Activated CD4-positive, alpha-beta T cell treated with anti-CD3 and anti-CD28 coated beads, Interleukin-2, amount 50 U/mL, for 1 hour (primary cell): ENCODE measurements around the gene DDI1.

Source experiments
- DNase-seq: peaks from one replicate; pipeline ENCODE4 v3.0.0-alpha.2; 2020

Gene DDI1

GRCh38 chr11:104036588-104036987 lies at the start of gene DDI1:
Gene DDI1 (plus strand): TSS chr11:104036640. CDS start chr11:104036823, 183 bp downstream.
- no peak for DNase-seq

DNA sequence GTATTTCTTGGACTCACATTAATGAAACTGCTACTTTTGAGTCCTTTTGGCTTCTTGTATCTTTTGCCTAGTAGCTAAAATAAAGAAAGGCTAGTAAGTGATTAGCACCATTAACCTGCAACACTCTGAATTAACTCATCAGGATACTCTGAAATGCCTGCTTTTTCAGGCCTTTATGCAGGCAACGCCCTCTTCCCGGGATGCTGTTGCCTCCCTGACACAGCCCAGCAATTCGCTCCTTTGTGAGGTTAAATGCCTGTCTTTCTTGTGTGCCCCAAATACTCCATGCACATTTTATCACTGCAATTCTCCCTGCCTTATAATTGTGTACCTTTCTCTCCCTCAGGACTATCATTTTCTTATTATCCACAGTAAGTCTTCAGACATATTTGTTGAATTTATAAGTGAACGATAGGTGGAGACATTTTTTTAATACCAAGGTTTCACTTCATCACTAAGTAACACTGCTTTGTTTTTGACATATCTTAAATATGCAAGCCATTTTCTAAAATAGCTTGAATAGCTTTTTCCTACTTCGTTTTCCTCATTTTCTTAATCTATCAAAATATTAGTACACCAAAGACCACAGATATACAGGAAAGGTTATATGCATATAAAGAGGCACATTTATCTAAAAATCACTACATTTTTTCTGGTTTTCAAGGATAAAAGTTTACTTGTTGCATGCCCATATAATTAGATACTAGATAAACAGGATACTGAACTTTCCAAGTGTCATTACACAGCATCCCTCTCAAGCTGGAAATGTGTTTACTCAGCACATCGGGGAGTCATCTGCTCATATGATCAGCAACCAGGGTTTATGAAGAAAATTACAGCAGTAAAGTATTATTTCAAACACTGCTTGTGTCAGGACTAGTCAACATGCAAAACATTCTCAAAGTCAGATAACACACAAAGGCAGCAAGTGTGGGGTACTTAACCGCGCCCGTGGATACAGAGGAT lies 48.5 kb upstream of the DDI1 start:
- DNase-seq, result no peak

DNA sequence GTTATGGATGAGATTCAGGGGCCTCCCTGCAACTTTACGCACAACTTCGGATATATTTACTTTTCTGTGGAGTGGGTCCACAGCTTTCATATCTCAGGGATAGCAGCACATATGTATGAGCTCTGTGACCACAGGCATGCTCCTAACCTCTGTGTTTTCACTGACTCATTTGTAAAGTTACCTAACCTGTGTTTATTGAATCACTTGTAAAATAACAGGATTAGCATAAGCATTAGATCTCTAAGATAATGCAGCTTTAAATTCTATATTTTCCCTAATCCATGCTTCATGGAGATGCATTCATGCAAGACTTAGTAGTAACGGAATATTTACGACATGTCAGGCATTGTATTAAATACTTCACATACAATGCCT lies 47.9 kb upstream of the DDI1 start:
- DNase-seq, result no peak

DNA sequence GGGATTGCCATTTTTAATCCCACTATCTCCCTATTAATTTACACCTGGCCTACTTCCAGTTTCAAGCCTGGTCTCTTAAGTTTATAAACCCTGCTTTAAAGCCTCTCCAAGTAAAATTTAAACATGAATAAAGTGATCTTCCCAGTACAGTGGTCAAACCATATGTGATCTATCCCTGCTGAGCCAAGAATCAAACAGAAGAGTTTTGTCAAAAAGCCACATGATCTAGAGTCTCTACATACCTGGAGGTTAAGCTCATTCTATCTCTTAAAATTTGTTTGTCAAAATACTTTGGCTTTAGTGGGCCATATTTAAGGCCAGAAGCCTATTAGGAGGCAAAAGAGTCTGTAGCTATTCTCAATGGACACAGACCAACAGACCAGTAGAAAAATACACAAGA lies 42.9 kb upstream of the DDI1 start:
- DNase-seq, result no peak

DNA sequence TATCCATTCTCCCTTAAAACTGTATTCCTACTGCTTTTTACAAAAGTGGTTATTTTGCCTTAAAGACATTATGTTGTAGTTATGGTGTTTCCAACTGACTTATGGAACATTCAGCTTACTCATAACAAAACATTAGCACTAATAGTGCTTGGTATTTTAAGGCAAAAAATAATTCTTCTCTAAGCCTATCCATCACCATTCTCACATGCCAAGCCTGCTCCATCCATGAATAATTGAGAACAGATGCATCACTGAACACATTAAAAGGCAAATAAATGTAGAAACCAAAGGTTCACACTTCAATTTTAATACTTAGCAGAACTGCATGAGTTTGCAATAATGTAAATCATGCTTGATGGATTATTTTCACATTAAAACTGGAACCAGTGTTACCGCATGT lies 42.3 kb upstream of the DDI1 start:
- DNase-seq, result no peak

DNA sequence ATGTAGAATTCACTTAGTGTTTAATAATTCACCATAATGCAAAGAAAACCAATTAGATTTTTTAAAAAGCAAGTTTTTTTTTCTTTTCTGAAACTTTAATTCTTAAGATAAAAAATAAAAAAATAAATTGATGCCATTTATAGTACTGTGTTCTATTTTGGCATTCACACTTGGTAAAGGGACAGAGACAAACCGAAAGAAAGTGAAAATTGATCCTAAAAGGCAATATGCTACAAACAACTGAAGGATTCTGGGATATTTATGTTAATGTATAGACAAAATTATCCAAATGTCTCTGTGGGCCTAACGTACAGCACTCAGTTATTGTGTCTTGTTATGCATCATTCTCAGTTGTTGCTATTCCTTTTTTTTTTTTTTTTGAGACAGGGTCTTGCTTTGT lies 41.9 kb upstream of the DDI1 start:
- no peak for DNase-seq

- DNase-seq, result no peak
These were observed 40.5 kb upstream of the DDI1 start for GRCh38 chr11:103995896-103996295.

DNA sequence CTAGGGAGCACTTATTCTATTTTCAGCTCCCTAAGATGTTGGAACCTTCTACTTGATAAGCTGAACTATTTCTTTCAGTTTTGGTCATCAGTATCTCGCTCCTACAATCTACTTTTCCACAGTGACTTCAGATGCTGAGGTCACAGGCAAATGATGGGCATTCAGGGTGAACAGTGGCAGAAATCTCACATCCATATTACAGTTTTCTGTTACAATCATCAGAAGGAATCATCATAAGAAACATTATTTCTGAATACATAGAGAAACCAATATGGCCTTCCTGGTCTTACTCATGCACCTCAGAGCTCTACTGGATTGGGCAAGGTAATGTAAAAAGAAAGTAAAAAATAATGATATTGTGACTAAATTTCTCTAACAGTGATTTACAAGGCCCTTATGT lies 39.4 kb upstream of the DDI1 start:
- DNase-seq, result no peak

- no peak for DNase-seq
These were observed 37.5 kb upstream of the DDI1 start for GRCh38 chr11:103998826-103999508.

- no peak for DNase-seq
These were observed 35.6 kb upstream of the DDI1 start for GRCh38 chr11:104000798-104001197.

- no peak for DNase-seq
These were observed 34.8 kb upstream of the DDI1 start for GRCh38 chr11:104001561-104002056.

GRCh38 chr11:104003491-104003890 lies 32.9 kb upstream of the DDI1 start:
- DNase-seq, result no peak

- DNase-seq, result no peak
These were observed 31.1 kb upstream of the DDI1 start for GRCh38 chr11:104005234-104005855.

GRCh38 chr11:104009744-104010143 lies 26.7 kb upstream of the DDI1 start:
- DNase-seq, result no peak

GRCh38 chr11:104011044-104011443 lies 25.4 kb upstream of the DDI1 start:
- DNase-seq, result no peak

GRCh38 chr11:104015649-104016415 lies 20.6 kb upstream of the DDI1 start:
- no peak for DNase-seq

- no peak for DNase-seq
These were observed 11.9 kb upstream of the DDI1 start for GRCh38 chr11:104024572-104024971.

- no peak for DNase-seq
These were observed 7.8 kb upstream of the DDI1 start for GRCh38 chr11:104028476-104029263.

DNA sequence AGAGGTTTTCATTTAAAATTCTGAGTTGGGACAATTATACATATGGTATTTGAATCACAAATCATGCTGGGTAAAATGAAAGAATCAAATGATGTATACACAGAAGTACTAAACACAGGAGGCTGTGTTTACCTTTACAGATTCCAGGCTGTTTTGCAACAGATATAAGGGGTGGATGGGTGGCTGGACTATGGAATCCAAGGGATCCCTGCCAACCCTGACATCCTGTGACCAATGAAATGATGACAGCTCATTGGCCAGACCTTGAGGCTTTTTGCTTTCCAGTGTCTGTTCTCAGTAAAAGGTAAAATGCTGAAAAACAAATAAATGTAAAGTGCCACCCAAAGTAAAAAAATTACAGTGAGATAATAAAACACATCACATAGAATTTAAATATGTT lies 3.3 kb upstream of the DDI1 start:
- no peak for DNase-seq

DNA sequence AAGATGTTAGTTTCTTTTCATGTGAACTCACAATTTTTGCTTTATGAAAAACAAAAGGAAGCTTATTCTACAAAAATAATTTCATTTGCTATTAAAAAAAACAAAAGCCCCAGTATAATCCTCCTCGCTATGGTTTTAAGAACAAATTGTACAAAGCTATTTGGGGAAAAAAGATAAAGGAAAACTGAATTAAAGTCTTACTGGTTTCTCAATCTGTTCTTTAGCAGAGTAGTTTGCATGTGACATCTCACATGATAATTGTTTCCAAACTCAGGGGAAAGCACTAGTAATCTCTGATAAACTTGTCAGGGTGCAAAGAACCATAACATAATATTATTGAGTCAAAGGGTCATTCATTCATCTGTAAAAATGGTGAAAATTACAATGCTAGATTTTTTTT lies 2.9 kb upstream of the DDI1 start:
- no peak for DNase-seq

DNA sequence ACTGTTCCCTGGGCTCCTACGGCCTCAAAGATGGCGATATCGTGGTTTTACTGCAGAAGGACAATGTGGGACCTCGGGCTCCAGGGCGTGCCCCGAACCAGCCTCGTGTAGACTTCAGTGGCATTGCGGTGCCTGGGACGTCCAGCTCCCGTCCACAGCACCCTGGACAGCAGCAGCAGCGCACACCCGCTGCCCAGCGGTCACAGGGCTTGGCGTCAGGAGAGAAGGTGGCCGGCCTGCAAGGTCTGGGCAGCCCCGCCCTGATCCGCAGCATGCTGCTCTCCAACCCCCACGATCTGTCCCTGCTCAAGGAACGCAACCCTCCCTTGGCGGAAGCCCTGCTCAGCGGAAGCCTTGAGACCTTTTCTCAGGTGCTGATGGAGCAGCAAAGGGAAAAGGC lies 555 bp downstream of the DDI1 start:
- no peak for DNase-seq

DNA sequence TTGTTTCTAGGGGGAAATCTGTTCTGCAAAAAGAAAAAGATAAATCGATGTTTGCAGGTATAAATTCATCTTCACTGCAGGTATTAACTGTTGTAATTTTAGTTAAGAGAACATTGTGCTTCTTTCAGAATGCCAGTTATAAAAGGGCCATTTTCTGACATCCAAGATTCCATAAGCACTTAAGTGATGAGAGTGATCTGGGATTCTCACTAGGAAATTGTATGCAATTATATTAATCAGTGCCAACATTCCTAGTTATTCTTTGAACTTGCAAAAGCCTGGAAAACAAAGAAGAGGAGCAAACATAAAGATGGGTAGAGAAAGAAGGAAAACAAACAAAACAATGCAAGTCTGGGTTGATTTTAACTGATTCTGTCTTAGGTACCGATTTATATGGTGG lies 5.4 kb downstream of the DDI1 start:
- no peak for DNase-seq
